Endothelial cell of umbilical vein (primary cell): ENCODE results near the gene EFHC1. TPM values are rescaled to one million over a fixed set of nuclear protein-coding genes. Genes with fewer than 3 reads are reported as not detected.

Source experiments
- BruUV-seq: library from RNA; stranded (reverse); fragments of 400-500 nt; replicated peaks from 2 replicates; lab custom pipeline; 2021; lab: Mats Ljungman, UMichigan
- CTCF ChIA-PET: fragments of 300-600, 350-600 bp; sonication (Branson Sonifier 250); formaldehyde crosslinking; loops from one replicate; lab custom pipeline; 2021; ENCODE audit warnings: antibody characterized with exemption, inconsistent platforms; lab: Charles Lee
- POLR2A ChIA-PET: fragments of 300-600, 350-600 bp; sonication (Branson Sonifier 250); formaldehyde crosslinking; loops from one replicate; lab custom pipeline; 2021; ENCODE audit warnings: antibody characterized with exemption, inconsistent platforms; lab: Charles Lee
- DNase-seq: peaks from one replicate; pipeline ENCODE4 v3.0.0-alpha.2; 2011; ENCODE audit warnings: low read depth, low spot score
- FAIRE-seq: peaks from 2 replicates; lab custom pipeline; 2011; peaks lifted over from hg19 to GRCh38; lab: Jason Lieb, UNC
- H2AFZ ChIP-seq: 2 replicates; pipeline ENCODE4 v1.6.0; 2012; ENCODE audit warnings: low read depth, low read length, control low read depth, inconsistent platforms
- H3K27ac ChIP-seq: 2 replicates; pipeline ENCODE4 v1.5.1; 2011; ENCODE audit warnings: low read depth, mild to moderate bottlenecking, control low read depth, low read length, moderate library complexity; ENCODE audit not compliant: insufficient read depth
- H3K27me3 ChIP-seq, 2 experiments: 2 replicates each; pipeline versions ENCODE4 v1.6.0 to v1.6.1; 2011; ENCODE audit warnings: low read length in 2 of 2, mixed read lengths in 1 of 2; ENCODE audit not compliant: control insufficient read depth in 2 of 2, insufficient read depth in 2 of 2
- H3K36me3 ChIP-seq, 2 experiments: 2 replicates in 1 of 2; 3 replicates in 1 of 2; pipeline ENCODE4 v1.5.1; 2011; ENCODE audit warnings: low read length in 2 of 2, mild to moderate bottlenecking in 1 of 2, moderate library complexity in 1 of 2; ENCODE audit not compliant: control insufficient read depth in 2 of 2, insufficient read depth in 2 of 2; ENCODE audit errors: extremely low read depth in 1 of 2
- H3K4me1 ChIP-seq: 3 replicates; pipeline ENCODE4 v1.5.1; 2011; ENCODE audit warnings: mild to moderate bottlenecking, low read length; ENCODE audit not compliant: control insufficient read depth, insufficient read depth; ENCODE audit errors: extremely low read depth
- H3K4me2 ChIP-seq: 2 replicates; pipeline ENCODE4 v1.6.1; 2011; ENCODE audit warnings: low read length, control low read depth, mixed read lengths; ENCODE audit not compliant: insufficient read depth
- H3K4me3 ChIP-seq, 3 experiments: fragments of 200-600 bp in 1 of 3; sonication (generic), shearing (Covaris generic) in 1 of 3; replicated peaks in 1 of 3; 2 replicates each; pipeline ENCODE4 v1.5.1; 2011 to 2016; ENCODE audit warnings: control low read depth in 3 of 3, low read length in 3 of 3, mild to moderate bottlenecking in 2 of 3, inconsistent platforms in 1 of 3, low read depth in 1 of 3, moderate library complexity in 1 of 3; ENCODE audit not compliant: insufficient read depth in 1 of 3
- H3K79me2 ChIP-seq: 2 replicates; pipeline ENCODE4 v1.6.0; 2012; ENCODE audit warnings: low read length, inconsistent platforms; ENCODE audit not compliant: control insufficient read depth, insufficient read depth
- H3K9ac ChIP-seq: replicated peaks from 2 replicates; pipeline ENCODE3; 2011; ENCODE audit warnings: low read length, control low read depth; ENCODE audit not compliant: insufficient read depth; ENCODE audit errors: extremely low read depth
- H3K9me1 ChIP-seq: replicated peaks from 3 replicates; pipeline ENCODE4 v1.6.0; 2011; ENCODE audit warnings: mild to moderate bottlenecking, low read length; ENCODE audit not compliant: control insufficient read depth, insufficient read depth; ENCODE audit errors: extremely low read depth
- H3K9me3 ChIP-seq: replicated peaks from 2 replicates; pipeline ENCODE4 v1.5.1; 2012; ENCODE audit warnings: low read length, inconsistent platforms; ENCODE audit not compliant: control insufficient read depth, insufficient read depth
- H4K20me1 ChIP-seq: replicated peaks from 2 replicates; pipeline ENCODE3; 2011; ENCODE audit warnings: mild to moderate bottlenecking, low read length; ENCODE audit not compliant: control insufficient read depth, insufficient read depth; ENCODE audit errors: extremely low read depth
- CTCF ChIP-seq, 2 donors: IDR thresholded peaks; 1 replicate in 1 of 2; 2 replicates in 1 of 2; pipeline ENCODE4 v1.5.1; 2011; ENCODE audit warnings: low read length in 2 of 2, mild to moderate bottlenecking in 2 of 2, moderate library complexity in 2 of 2, control low read depth in 1 of 2, inconsistent platforms in 1 of 2, low read depth in 1 of 2; ENCODE audit not compliant: insufficient read depth in 1 of 2; ENCODE audit errors: extremely low read depth in 1 of 2
- EZH2 ChIP-seq: IDR thresholded peaks from 2 replicates; pipeline ENCODE4 v1.6.1; 2012; ENCODE audit warnings: borderline replicate concordance, low read depth, mild to moderate bottlenecking, moderate library complexity, low read length, inconsistent platforms; ENCODE audit not compliant: severe bottlenecking
- FOS ChIP-seq: IDR thresholded peaks from 2 replicates; pipeline ENCODE4 v1.6.1; 2011; ENCODE audit warnings: mild to moderate bottlenecking, low read length, moderate library complexity, borderline replicate concordance; ENCODE audit not compliant: insufficient read depth
- GATA2 ChIP-seq: IDR thresholded peaks from 2 replicates; pipeline ENCODE4 v1.7.0; 2011; ENCODE audit warnings: low read depth, mild to moderate bottlenecking, moderate library complexity, mixed read lengths, low read length; ENCODE audit not compliant: insufficient read length, insufficient read depth
- JUN ChIP-seq: IDR thresholded peaks from 2 replicates; pipeline ENCODE4 v1.6.1; 2011; ENCODE audit warnings: borderline replicate concordance, low read depth; ENCODE audit not compliant: insufficient read length, insufficient read depth
- MAX ChIP-seq: IDR thresholded peaks from 2 replicates; pipeline ENCODE4 v1.6.1; 2011; ENCODE audit not compliant: insufficient read depth, insufficient read length
- MYC ChIP-seq: IDR thresholded peaks from one replicate; pipeline ENCODE4 v1.6.1; 2011; ENCODE audit warnings: mild to moderate bottlenecking, low read depth, low read length
- POLR2A ChIP-seq: IDR thresholded peaks from 2 replicates; pipeline ENCODE4 v1.6.1; 2012; ENCODE audit warnings: low read depth, mild to moderate bottlenecking, control low read depth, low read length
- POLR2AphosphoS5 ChIP-seq: IDR thresholded peaks from 2 replicates; pipeline ENCODE4 v1.6.1; 2012; ENCODE audit warnings: low read depth, mild to moderate bottlenecking, control low read depth, low read length, moderate library complexity; ENCODE audit not compliant: insufficient read depth
- dilution Hi-C: fragments of 300-500 bp; cut with MboI; formaldehyde crosslinking; loops from one replicate; pipeline ENCODE4 v1.15.0; 2019; ENCODE audit warnings: low sequenced_read_pairs; ENCODE audit not compliant: extremely low pct_ligation_motif_present
- intact Hi-C: fragments of 100-400 bp; cut with micrococcal nuclease; formaldehyde crosslinking; loops from one replicate; pipeline ENCODE4 v1.10.0; 2022
- polyA plus RNA-seq, 4 experiments: library from polyadenylated mRNA; depleted of rRNA in 3 of 4; stranded (reverse) in 3 of 4; unstranded in 1 of 4; fragments of >200 nt; gene quantifications; 2 replicates each; pipeline versions ENCODE4 v1.2.1 to v1.2.3, GENCODE V29; 2011 to 2012; ENCODE audit warnings: missing spikeins in 1 of 4
- total RNA-seq: library from RNA; stranded (reverse); gene quantifications from 2 replicates; pipeline ENCODE4 v1.2.3, GENCODE V29; 2021

The EFHC1 gene
- total and polyA plus RNA-seq, 2 donors (not counting 3 experiments of a cell fraction or from before 2014, with no cell fraction given) = 14.6 to 17.6 TPM

GRCh38 chr6:52557389-52558265 is 137.5 kb downstream of the EFHC1 start:
- H3K36me3 ChIP-seq = no peaks in the 10 kb centered on the region
- dilution Hi-C loops (no loop called here), intact Hi-C loops (no loop called here)
- peaks cover 96% of the 10 kb centered on the region for H3K79me2 ChIP-seq
- no peaks in the 10 kb centered on the region for H4K20me1 ChIP-seq
- no peak overlapping the region for H3K9ac ChIP-seq
- no TSS peak for BruUV-seq
- no peak overlapping the region for H3K27ac ChIP-seq
- ChIA-PET CTCF (interaction anchor here (1.0 kb wide), 1 partner anchor 35 kb away, joined by 3 read pairs; no protein-coding TSS in a partner anchor), POLR2A (no interaction called here)
- H3K9me1 ChIP-seq = no peaks in the 10 kb centered on the region
- no peaks in the 10 kb centered on the region for H3K27me3 ChIP-seq
- H3K4me1 ChIP-seq = peaks cover 24% of the 10 kb centered on the region
- H2AFZ ChIP-seq = no peak overlapping the region
- H3K4me2 ChIP-seq = no peak overlapping the region
- TF ChIP-seq JUN (no peak), POLR2AphosphoS5 (no peak), MAX (no peak), EZH2 (no peak), CTCF (IDR thresholded peaks at IDR 0.05; ENCODE audit: extremely low read depth in 1 of 2, insufficient read depth in 1 of 2, low read depth in 1 of 2, low read length in 2 of 2) (no peak), POLR2A (no peak), MYC (no peak), GATA2 (no peak), FOS (no peak)
- FAIRE-seq (no peak), DNase-seq (no peak)
- H3K4me3 ChIP-seq = no peak overlapping the region
- no peaks in the 10 kb centered on the region for H3K9me3 ChIP-seq
